Ammon's horn (tissue), 1 donor: ENCODE measurements around the gene CEP43.
A peak's percentile ranks its signal among the peaks of the same experiment; 100 is the strongest.

ENCODE experiments used
- DNase-seq: peaks from one replicate; pipeline ENCODE4 v3.0.0-alpha.2; 2016; ENCODE audit warnings: low spot score

Gene CEP43

GRCh38 chr6:166969390-166970002 is 29.7 kb upstream of the CEP43 start:
- no peak for DNase-seq

GRCh38 chr6:166970091-166970490 is 29.1 kb upstream of the CEP43 start:
- DNase-seq: no peak

DNA sequence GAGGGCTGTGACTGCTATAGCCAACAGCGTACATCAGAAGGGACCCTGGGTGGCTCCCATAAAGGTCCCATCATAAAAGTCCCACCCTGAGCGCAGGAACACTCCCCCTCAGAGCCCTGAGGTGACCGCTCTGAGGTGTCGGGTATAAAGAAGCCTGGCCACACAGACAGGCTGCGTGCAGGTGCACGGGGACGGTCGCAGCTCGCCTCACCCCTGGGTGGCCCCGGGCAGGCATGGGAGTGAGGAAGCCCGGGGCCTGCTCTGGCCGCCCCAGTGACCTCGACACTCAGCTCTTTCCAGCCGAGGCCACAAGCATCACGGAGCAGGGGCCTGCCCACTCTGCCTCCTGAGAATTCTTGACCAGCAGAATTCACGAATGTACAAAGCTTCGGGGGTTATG is 28.4 kb upstream of the CEP43 start:
- no peak for DNase-seq

- no peak for DNase-seq
These were observed 27.9 kb upstream of the CEP43 start for GRCh38 chr6:166971271-166971670.

GRCh38 chr6:166972101-166972500 is 27.1 kb upstream of the CEP43 start:
- DNase-seq: no peak

DNA sequence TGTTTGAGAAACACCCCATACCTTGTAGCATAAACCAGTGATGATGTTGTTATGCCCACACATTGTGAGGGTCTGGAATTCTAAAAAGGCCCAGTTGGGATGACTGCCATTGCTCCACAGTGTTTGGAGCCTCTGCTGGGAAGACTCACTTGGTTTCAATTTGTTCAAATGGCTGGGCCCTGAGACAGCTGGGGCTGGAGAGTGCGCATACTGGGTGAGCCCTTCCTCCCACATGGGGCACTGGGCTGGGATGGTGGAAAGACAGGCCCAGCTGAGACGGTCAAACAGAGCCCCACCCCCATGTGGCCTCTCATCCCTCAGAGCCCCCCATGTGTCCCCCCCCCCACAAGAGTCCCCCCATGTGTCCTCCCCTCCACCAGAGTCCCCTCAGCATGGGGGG is 22.6 kb upstream of the CEP43 start:
- DNase-seq: no peak

DNA sequence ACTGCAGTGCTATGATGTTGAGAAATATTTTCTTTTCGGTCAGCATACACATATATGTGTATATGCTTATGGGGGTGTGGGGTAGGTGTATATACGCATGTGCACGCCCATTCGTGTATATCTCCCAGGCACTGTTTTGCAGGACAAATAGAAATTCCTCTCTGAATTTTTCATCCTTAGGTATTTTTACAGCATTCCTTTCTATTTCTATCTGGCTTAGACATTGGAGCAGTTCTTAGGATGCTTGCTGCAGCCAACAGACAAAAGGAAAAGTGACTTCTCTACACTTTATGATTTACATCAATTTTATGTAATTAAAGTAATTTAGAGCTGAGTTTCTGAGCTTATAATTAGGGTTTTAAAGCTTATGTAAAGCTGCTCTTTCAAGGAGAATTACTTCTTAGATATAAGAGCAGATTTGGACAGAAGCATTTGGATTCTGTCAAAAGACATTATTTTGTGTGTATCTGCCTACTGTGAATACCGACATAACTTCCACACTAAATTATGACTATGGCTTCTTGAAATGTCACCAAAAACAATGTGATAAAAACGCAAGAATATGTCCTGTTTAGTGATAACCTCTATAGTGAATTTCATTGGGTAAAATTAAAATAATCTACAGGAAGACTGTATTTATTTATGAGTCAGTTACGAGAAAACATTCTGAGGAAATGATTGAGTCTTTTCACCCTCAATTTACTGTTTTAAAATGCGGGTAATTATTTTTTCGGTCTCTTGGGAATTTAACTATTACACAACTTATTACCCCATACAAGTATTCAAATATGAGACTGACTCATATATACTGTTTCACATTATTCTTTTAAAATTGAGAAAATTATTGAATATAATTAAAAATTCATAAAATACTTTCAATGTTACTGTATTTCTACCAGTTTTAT is 21.3 kb upstream of the CEP43 start:
- no peak for DNase-seq

GRCh38 chr6:166980738-166981137 is 18.5 kb upstream of the CEP43 start:
- no peak for DNase-seq

DNA sequence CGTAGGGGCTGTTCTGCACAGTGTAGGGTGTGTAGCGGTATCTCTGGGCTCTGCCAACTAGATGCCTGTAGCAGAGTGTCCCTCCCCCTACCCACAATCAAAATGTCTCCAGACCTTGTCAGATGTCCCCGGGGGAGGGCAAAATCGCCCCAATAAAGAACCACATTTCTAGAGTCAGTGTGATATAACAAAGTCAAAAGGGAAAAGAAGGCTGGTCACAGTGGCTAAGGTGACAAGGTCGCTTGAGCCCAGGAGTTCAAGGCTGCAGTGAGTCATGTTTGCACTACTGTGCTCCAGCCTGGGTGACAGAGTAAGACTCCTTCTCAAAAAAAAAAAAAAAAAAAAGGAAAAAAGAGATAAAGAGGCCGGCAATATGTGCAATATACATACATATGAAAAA is 11.7 kb upstream of the CEP43 start:
- no peak for DNase-seq

- DNase-seq: no peak
These were observed 11.3 kb upstream of the CEP43 start for GRCh38 chr6:166987930-166988329.

GRCh38 chr6:166988674-166989201 is 10.5 kb upstream of the CEP43 start:
- DNase-seq: no peak

GRCh38 chr6:166989427-166990032 is 9.7 kb upstream of the CEP43 start:
- DNase-seq: peak; percentile 69

GRCh38 chr6:166996406-166996805 is 2.8 kb upstream of the CEP43 start:
- DNase-seq: no peak

DNA sequence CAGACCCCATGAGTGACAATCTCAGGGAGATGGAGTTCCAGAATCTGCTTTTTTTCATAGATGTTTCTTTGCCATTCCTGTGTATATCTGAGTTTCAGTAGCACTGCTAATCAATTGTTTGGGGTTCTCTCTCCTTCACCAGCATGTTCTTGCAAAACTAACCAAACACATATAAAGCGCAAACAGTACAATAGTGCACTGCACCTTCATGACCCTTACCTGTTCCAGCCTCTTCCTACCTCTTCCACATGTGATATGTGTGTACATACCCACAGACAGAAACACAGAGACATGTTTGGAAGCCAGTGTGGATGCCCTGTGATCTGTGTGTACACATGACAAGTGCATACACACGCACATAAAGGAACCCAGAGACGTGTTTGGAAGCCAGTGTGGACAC is 1.8 kb upstream of the CEP43 start:
- no peak for DNase-seq

- peak; percentile 50 for DNase-seq
These were observed 1.4 kb upstream of the CEP43 start for GRCh38 chr6:166997768-166998255.

GRCh38 chr6:166998256-166999144 is 697 bp upstream of the CEP43 start:
- no peak for DNase-seq

- DNase-seq: no peak
These were observed 672 bp downstream of the CEP43 start for GRCh38 chr6:166999884-167000253.

- DNase-seq: no peak
These were observed 1.6 kb downstream of the CEP43 start for GRCh38 chr6:167000759-167001158.

DNA sequence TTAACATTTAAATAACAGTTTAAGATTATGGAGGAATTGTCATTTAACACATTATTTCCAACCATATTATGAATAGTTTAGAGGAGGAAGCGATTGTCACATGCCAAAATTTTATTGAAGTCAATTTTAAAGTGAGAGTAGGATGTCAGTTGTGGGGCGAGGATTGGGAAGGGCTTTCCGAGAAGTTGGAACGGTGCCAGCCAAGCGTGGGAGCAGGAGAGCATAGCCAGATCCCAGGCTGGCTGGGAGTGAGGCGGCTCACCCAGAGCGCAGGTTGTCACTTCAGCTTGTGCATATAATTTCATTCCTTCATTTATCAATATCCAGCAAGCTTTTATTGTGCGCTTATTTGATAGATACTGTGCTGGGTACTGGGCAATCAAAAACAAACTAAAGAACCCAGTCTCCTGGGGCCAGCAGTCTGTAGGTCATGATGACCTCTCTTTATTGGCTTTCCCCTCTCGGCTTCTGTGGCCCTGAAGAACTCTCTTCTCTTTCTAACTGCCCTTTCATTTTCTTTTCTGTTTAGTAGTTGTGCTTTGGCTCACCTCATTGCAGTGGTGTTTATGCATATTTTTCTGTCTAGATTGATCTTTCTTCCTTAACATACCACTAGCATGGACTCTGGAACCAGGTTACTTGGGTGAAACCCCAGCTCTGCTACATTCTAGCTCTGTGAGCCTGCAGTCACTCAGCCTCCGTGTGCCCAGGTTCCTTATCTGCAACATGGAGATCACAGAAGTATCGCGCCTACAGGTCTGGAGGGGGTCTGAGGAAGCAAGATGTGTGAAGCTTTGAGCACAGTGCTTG is 6.4 kb downstream of the CEP43 start:
- peak; percentile 50 for DNase-seq

DNA sequence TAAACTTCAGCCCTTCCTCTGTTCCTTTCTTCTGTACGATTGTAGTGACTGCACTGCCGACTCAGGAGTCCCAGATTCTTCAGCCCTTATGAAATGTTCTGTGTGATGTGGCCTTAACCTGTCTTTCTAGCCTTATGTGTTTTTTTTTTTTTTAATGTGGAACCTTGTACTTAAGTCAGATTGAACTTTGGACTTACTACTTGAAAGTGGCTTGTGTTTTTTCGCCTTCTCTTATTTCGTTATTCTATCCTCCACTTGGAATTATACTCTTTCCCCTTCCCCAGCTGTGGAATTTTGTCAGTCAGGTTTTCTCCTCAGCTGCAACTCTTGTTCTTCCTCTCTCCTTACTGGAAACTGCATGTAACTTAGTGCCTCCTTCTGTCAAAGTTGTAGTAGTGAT is 8.8 kb downstream of the CEP43 start:
- no peak for DNase-seq

DNA sequence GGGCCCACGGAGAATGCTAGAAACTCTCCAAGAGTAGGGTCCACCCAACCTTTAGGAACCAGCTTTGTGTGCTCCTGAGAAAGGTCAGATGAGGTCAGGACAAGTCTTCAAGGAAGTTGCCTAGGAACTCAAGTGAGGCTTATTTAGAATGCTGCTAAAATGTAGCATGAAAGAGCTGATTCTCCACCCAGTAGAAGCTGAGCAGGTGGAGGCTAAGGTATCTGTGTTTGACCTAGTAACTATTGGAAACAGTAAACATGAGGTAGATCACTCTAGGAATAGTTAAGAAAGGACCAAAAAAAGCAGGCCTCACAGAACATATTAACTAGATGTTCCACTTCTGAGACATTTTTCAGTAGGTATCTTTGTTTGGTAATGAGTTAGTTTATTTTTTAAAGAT is 13.9 kb downstream of the CEP43 start:
- no peak for DNase-seq
